K562 (cell line): ENCODE data around the gene ZNF689. TPM values are rescaled to one million over a fixed set of nuclear protein-coding genes. Genes with fewer than 3 reads are reported as not detected.
A peak's percentile ranks its signal among the peaks of the same experiment; 100 is the strongest.

Experiments
- ETS2 ChIP-seq: IDR thresholded peaks from 2 replicates; pipeline ENCODE4 v1.6.1; 2016; ENCODE audit warnings: borderline replicate concordance, missing genetic modification characterization, mild to moderate bottlenecking, moderate library complexity, missing compliant biosample characterization; ENCODE audit not compliant: poor library complexity, severe bottlenecking
- FOXO4 ChIP-seq: fragments of 450-650 bp; formaldehyde crosslinking; IDR thresholded peaks from 2 replicates; pipeline ENCODE4 v1.4.0; 2020; ENCODE audit warnings: mild to moderate bottlenecking, moderate library complexity
- KAT7 ChIP-seq: sonication (generic); formaldehyde crosslinking; IDR thresholded peaks from 2 replicates; pipeline ENCODE4 v1.8.0; 2022; ENCODE audit warnings: missing genetic modification reagents, mild to moderate bottlenecking, borderline replicate concordance
- KLF1 ChIP-seq: fragments of 450-650 bp; IDR thresholded peaks from 2 replicates; pipeline ENCODE4 v1.6.1; 2016; ENCODE audit warnings: missing genetic modification characterization, missing compliant biosample characterization
- NFE2L1 ChIP-seq: fragments of 450-650 bp; IDR thresholded peaks from 2 replicates; pipeline ENCODE4 v1.6.1; 2016; ENCODE audit warnings: missing genetic modification characterization, low read depth, mild to moderate bottlenecking, missing compliant biosample characterization, moderate library complexity, borderline replicate concordance
- PHB2 ChIP-seq: fragments of 450-650 bp; IDR thresholded peaks from 2 replicates; pipeline ENCODE4 v1.6.1; 2017; ENCODE audit warnings: low read depth
- POLR2AphosphoS5 ChIP-seq: IDR thresholded peaks from 2 replicates; pipeline ENCODE4 v1.6.1; 2011; ENCODE audit warnings: mild to moderate bottlenecking, low read depth, low read length, moderate library complexity; ENCODE audit not compliant: control insufficient read depth, insufficient read depth
- RAD51 ChIP-seq: fragments of 450-650 bp; IDR thresholded peaks from 2 replicates; pipeline ENCODE4 v1.7.1; 2016; ENCODE audit warnings: low read depth, mild to moderate bottlenecking, borderline replicate concordance
- RBM34 ChIP-seq: fragments of 200-400 bp; formaldehyde crosslinking; IDR thresholded peaks from 2 replicates; pipeline ENCODE4 v1.6.1; 2018; ENCODE audit warnings: low read length, borderline replicate concordance; ENCODE audit not compliant: insufficient read depth
- RBM39 ChIP-seq: fragments of 200-400 bp; formaldehyde crosslinking; optimal IDR thresholded peaks from 2 replicates; pipeline ENCODE3; 2018; ENCODE audit warnings: low read depth, low read length
- SAFB2 ChIP-seq: fragments of 200-400 bp; formaldehyde crosslinking; IDR thresholded peaks from 2 replicates; pipeline ENCODE4 v1.6.1; 2018; ENCODE audit warnings: borderline replicate concordance, low read length, low read depth, moderate library complexity; ENCODE audit not compliant: severe bottlenecking
- SNIP1 ChIP-seq: fragments of 450-650 bp; IDR thresholded peaks from 2 replicates; pipeline ENCODE4 v1.7.1; 2017; ENCODE audit warnings: low read depth, mild to moderate bottlenecking
- STAT5B ChIP-seq: fragments of 250-450 bp; sonication (Bioruptor Pico); IDR thresholded peaks from 2 replicates; pipeline ENCODE4 v1.8.0; 2021; ENCODE audit warnings: mild to moderate bottlenecking, inconsistent platforms
- TEAD1 ChIP-seq, 2 experiments: fragments of 450-650 bp in 1 of 2; sonication (generic) in 1 of 2; formaldehyde crosslinking; IDR thresholded peaks; 2 replicates each; pipeline versions ENCODE4 v1.4.0 to v1.8.0; 2020 to 2022; ENCODE audit warnings: mild to moderate bottlenecking in 2 of 2, missing genetic modification reagents in 1 of 2
- ZBED1 ChIP-seq: IDR thresholded peaks from 2 replicates; pipeline ENCODE4 v1.6.1; 2014
- ZMIZ1 ChIP-seq, 2 experiments: fragments of 150-350 bp in 1 of 2; IDR thresholded peaks; 2 replicates each; pipeline ENCODE4 v1.6.1; 2012 to 2016; ENCODE audit warnings: low read depth in 2 of 2, low read length in 2 of 2, mild to moderate bottlenecking in 1 of 2, moderate library complexity in 1 of 2
- ZNF592 ChIP-seq: fragments of 450-650 bp; IDR thresholded peaks from 2 replicates; pipeline ENCODE4 v1.6.1; 2017; ENCODE audit warnings: antibody characterized with exemption, mild to moderate bottlenecking
- ZNF668 ChIP-seq: fragments of 250-450 bp; sonication (Bioruptor Pico); IDR thresholded peaks from 2 replicates; pipeline ENCODE4 v1.8.0; 2022; ENCODE audit warnings: mild to moderate bottlenecking, inconsistent platforms
- polyA plus RNA-seq, 8 experiments: library from polyadenylated mRNA; depleted of rRNA in 4 of 8; stranded (reverse) in 5 of 8; unstranded in 3 of 8; fragments of >200 nt; fragmentation: Nextera tagmentation in 2 of 8; fragmentation: Illumina TruSeq in 1 of 8; extraction: Ambion mirVana in 2 of 8; extraction: Trizol in 1 of 8; gene quantifications; 2 replicates each; pipeline versions ENCODE4 v1.2.1 to v1.2.3, GENCODE V29; 2011 to 2014; ENCODE audit warnings: inconsistent platforms in 1 of 8, missing spikeins in 1 of 8
- total RNA-seq, 7 experiments: library from RNA; depleted of rRNA in 6 of 7; stranded (reverse); fragments of >200 nt in 6 of 7; fragmentation: Illumina TruSeq in 2 of 7; extraction: Trizol in 2 of 7; gene quantifications; 2 replicates each; pipeline versions ENCODE4 v1.2.1 to v1.2.3, GENCODE V29; 2011 to 2021; ENCODE audit warnings: low replicate concordance in 1 of 7

ZNF689 gene
- total and polyA plus RNA-seq, 9 of the 15 experiments (the other 6 are each of a cell fraction or from before 2014, with no cell fraction given): 5.4 to 15.4 (median 10.8) TPM

- TF ChIP-seq SAFB2: no peak
- TF ChIP-seq FOXO4 (CRISPR knock-in tag): no peak
- TF ChIP-seq RBM34: no peak
- TF ChIP-seq ZBED1: no peak
- TF ChIP-seq ZNF592: peak; percentile 94
- peak; percentile 58 for TF ChIP-seq POLR2AphosphoS5
- no peak for TF ChIP-seq STAT5B (CRISPR knock-in tag)
- no peak for TF ChIP-seq NFE2L1 (tag)
- TF ChIP-seq KAT7 (CRISPR knock-in tag): no peak; the same call in 1 of the 2 replicates
- 0 out of 4 replicates have a peak, but pooled peaks of 1 of the 2 experiments have one; percentile 13 for TF ChIP-seq ZMIZ1 (IDR thresholded peaks at IDR 0.05; ENCODE audit: low read depth in 2 of 2, low read length in 2 of 2)
- peak; percentile 47; the same call in 1 of the 2 replicates for TF ChIP-seq RAD51
- TF ChIP-seq RBM39: no peak
- TF ChIP-seq SNIP1: peak; percentile 57; the same call in 1 of the 2 replicates
- peak; percentile 61; the same call in 1 of the 2 replicates for TF ChIP-seq KLF1
- no peak for TF ChIP-seq PHB2
- TF ChIP-seq ETS2 (tag): no peak
- TF ChIP-seq TEAD1 (CRISPR knock-in tag; IDR thresholded peaks at IDR 0.05): peak in 1 of 2 experiments; percentile 56; a peak in 1 of 4 replicates
- TF ChIP-seq ZNF668 (CRISPR knock-in tag): no peak; the same call in 1 of the 2 replicates
These were observed 24.6 kb downstream of the ZNF689 start, which contains the start of gene ZNF785 (continued) for GRCh38 chr16:30585400-30586191.
